GM21723 (cell line): Measurements from ENCODE around the gene EEF1AKMT4.

Experiments
- ATAC-seq: cut with Tn5 transposase; IDR thresholded peaks from one replicate; pipeline ENCODE4 v1.9.1; 2021; ENCODE audit warnings: mild to moderate bottlenecking, moderate library complexity; ENCODE audit not compliant: unreplicated experiment

The EEF1AKMT4 gene

DNA sequence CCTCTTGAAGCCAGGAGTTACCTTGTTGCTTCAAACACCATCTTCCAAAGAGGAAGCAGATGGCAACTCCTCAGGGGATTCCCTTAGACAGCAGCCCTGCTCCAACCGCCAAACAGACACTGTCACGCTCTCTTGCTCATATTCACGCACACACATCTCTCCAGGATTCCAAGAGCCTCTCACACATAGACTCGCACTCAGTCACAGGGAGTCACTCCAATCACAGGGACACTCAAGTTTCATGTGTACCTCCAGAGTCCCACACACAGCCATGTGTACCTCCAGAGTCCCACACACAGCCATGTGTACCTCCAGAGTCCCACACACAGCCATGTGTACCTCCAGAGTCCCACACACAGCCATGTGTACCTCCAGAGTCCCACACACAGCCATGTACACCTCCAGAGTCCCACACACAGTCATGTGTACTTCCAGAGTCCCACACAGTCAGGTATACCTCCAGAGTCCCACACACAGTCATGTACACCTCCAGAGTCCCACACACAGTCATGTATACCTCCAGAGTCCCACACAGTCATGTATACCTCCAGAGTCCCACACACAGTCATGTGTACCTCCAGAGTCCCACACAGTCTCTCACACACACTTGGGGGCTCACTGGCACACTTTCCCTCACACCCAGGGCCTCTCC is 14.0 kb upstream of the EEF1AKMT4 start:
- ATAC-seq = no peak

DNA sequence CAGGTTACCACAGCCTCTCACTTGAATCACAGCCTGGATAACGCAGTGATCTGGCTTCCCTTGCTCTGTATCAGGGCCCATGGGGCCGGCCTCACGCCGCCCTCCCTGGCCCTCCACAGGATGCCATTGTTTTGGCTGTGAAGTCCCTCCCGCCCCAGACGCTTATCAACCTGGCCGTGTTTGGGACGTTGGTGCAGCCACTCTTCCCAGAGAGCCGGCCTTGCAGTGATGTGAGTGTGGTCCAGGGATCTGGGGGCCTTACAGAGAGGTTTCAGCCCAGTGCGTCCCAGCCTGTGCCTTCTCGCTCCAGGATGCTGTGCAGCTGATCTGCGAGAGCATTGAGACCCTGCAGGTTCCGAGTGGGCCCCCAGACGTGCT is 13.4 kb upstream of the EEF1AKMT4 start:
- ATAC-seq = no peak

DNA sequence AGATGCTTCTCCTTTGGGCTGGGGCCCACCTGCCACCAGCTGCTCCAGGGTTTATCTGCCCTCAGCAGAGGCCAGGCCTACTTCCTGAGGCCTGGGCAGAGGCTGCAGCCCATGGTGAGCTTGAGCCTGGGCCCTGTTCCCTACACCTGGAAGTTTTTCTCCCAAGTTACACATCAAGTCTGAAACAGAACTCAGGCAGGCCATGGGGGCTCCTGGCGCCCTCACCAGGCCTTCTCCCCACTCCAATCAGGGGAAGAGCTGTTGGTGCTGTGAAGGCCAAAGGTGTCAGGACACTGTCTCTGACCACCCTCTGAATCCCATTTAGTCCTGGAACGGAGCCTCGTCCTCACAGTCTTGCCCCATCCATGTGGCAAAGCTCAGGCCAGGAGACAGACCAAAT is 12.8 kb upstream of the EEF1AKMT4 start:
- ATAC-seq = no peak

DNA sequence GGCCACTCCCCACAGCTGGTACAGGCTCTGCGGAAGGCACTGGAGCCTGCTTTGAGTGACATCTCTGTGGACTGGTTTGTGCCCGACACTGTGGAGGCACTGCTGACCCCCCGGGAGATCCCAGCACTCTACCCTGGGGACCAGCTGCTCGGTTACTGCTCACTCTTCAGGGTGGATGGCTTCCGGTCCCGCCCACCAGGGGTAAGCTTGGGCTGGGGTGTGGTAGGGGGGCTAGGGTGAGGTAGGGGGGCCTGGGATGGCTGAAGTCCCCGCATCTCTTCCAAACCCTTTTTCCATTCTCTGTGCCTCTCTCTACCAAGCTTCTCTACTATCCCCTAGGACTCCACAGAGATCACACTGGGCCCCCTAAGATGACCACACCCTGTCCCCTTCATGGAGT is 12.3 kb upstream of the EEF1AKMT4 start:
- ATAC-seq = no peak

- no peak for ATAC-seq
These were observed 11.7 kb upstream of the EEF1AKMT4 start for GRCh38 chr3:184237807-184238206.

- ATAC-seq = no peak
These were observed 11.1 kb upstream of the EEF1AKMT4 start for GRCh38 chr3:184238246-184238818.

GRCh38 chr3:184239221-184239620 is 10.3 kb upstream of the EEF1AKMT4 start:
- no peak for ATAC-seq

- ATAC-seq = no peak
These were observed 9.8 kb upstream of the EEF1AKMT4 start for GRCh38 chr3:184239708-184240107.

DNA sequence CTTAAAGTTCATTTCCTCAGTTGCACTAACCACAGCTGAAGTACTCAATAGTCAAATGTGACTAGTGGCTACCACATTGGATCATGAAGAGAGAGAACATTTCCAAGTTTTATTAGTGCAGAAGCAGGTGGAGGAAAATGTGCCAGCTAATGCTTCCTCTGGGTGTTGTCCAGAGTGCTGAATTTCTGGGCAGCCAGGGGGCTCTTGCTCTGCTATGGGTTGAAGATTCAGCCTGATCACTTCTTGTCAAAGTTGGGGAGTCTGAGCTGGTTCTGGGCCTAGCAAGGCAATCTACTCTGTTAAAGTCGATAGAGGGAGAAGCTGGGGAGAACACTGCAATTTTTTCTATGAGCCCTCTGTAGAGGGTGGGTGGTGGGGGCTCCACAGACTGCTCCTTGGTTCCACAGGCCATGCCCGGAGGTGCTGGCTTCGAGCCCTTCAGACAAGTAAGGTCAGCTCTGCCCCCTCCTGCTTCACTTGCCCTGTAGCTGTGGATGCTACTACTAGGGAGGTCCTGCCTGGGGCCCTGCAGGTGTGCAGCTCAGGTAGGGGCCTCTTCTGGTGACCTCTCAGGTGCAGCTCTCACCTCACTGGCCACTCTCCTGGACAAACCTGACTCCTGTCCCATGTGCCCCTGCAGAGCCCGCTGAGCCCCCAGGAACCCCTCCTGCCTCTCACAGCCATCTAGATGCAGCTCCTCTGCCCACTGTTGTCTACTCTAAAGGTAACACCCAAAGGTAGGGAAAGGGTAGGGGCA is 8.9 kb upstream of the EEF1AKMT4 start:
- no peak for ATAC-seq

- ATAC-seq = no peak
These were observed 8.4 kb upstream of the EEF1AKMT4 start for GRCh38 chr3:184241141-184241446.

DNA sequence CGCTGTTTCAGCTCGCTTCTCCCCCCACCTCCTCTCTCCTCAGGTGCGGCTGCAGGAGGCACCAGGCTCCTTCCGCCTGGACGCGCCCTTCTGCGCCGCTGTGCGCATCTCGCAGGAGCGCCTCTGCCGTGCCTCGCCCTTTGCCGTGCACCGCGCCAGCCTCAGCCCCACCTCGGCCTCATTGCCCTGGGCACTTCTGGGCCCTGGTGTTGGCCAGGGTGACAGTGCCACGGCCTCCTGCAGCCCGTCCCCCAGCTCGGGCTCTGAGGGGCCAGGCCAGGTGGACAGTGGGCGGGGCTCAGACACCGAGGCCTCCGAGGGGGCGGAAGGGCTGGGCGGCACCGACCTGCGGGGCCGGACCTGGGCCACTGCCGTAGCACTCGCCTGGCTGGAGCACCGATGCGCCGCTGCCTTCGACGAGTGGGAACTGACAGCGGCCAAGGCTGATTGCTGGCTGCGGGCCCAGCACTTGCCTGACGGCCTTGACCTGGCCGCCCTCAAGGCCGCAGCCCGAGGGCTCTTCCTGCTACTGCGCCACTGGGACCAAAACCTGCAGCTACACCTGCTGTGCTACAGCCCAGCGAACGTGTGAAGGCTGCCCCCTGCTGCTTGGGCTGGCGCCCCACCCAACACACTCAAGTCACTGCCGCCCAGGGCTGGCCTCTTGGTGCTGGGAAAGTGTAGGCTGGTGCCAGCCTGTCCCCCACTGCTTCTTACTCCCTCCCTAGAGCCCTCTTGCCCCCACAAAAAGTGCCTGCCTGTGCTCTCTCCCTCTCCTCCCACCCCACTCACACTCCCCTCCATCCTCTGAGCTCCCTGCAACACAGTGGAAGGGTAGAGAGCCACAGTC is 7.8 kb upstream of the EEF1AKMT4 start:
- no peak for ATAC-seq

GRCh38 chr3:184242297-184242685 is 7.2 kb upstream of the EEF1AKMT4 start:
- no peak for ATAC-seq

- ATAC-seq = peak; percentile 57
These were observed 739 bp upstream of the EEF1AKMT4 start, which contains the start of gene ALG3 for GRCh38 chr3:184248454-184249411. Gene ALG3, minus strand, starts transcription at chr3:184248962. Its CDS starts 22 bp downstream, at chr3:184248940.

DNA sequence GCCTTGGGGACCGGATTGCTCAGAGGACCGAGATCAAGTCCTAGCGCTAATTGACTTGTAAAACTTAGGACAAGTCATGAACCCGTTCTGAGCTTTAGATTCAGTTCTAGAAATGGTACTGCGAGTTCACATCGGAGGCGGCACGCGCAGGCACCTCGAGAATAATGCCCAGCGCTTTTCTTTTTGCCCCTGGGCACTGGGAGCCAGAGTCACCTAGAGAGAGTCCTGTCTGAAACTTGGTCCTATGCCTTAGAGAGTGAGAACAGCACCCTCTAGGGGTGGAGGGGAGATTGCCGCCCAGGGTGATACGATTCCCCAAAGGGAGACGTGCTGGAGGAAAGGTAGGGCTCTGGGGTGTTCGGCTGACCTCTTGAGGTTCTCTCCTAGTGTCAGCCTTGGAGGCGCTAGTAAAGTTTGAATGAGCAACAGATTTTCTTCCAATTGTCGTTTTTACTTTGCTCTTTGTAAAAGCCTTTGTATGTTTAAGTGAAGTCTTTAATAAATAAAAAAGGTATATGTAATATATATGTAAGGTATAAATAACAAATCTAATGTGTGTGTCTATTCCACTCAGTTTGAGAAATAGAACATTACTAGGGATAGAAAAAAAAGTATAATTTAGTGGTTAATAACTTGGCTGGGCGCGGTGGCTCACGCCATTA is 826 bp downstream of the EEF1AKMT4 start:
- ATAC-seq = peak; percentile 77

DNA sequence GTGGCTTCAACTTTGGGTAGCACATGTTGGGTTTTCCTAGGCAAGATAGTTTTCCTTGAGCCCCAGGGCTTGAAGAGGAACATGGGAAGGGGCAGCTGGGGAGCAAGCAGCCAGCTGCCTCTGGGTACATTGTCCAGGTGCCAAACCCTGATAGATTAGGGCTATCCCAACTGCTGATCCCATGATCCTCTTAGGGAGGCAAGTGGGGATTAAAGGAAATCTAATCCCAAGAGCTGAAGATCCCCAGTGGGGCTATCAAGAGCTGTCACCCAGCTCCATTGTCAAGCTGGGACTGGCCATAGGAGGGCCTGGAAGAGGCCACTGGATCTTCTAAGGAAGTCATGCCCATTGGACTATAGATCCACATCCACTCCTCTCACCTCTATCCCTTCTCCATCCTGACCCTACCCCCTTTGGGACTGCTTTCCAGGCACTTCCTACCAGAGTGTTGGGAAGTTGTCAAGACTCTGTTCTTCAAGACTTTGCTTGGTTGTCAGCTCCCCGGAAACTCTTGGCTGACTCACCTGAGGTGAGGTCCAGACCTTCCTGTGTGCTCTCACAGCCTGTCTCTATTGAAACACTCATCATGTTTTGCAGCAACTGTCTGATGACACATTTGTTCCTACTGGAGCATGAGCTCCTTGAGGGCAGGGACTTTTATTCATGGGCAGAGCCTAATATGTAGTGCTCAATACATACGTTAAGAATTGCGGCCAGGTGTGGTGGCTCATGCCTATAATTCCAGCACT is 6.0 kb downstream of the EEF1AKMT4 start:
- no peak for ATAC-seq

DNA sequence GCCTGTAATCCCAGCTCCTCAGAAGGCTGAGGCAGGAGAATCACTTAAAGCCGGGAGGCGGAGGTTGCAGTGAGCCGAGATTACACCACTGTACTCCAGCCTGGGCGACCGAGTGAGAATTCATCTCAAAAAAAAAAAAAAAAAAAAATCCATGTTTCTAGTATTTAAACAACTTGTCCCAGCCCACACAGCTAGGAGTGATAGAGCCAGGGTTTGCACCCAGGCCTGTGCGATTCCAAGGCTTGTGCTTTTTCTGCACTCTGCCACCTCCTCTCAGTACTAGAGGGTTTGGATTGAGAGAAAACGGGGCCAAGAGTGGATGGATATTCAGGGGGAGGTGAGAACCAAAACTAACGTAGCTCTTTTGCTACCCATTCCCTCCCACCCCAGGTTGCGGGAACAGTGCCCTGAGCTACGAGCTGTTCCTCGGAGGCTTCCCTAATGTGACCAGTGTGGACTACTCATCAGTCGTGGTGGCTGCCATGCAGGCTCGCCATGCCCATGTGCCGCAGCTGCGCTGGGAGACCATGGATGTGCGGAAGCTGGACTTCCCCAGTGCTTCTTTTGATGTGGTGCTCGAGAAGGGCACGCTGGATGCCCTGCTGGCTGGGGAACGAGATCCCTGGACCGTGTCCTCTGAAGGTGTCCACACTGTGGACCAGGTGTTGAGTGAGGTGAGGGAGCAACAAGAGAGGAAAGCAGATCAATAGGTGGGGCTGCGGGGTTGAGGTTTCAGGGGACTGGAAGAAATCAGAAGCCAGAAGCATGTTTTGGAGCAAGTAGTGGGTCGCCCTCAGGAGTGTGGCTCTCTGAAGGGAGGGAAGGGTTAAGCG is 7.8 kb downstream of the EEF1AKMT4 start:
- ATAC-seq = no peak

DNA sequence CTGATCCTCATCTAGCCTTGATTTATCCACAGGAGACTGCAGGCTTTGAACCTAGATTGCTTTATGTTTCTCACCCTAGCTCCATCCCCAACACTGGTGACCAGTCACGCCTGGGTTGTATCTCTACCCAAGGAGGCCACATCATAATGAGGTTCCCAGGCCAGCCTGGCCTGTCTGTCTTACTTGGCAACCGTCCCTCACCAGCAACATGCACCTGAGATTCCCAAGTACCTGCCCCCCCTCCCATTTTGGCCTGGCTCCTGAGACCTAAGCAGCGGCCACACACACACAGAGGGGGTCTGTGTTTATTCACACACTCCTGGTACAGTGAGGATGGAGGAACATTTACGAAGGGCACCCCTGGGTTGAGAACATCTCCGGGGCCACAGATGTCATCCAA is 9.5 kb downstream of the EEF1AKMT4 start:
- ATAC-seq = no peak

- ATAC-seq = no peak
These were observed 10.0 kb downstream of the EEF1AKMT4 start for GRCh38 chr3:184259396-184259877.
